Neural progenitor cell (in vitro differentiated cells): ENCODE data around the gene IRF6.

Experiments
- EZH2 ChIP-seq: fragments of 200-600 bp; sonication (generic); IDR thresholded peaks from 2 replicates; pipeline ENCODE4 v1.6.1; 2017; ENCODE audit warnings: antibody characterized with exemption, mild to moderate bottlenecking, moderate library complexity
- EZH2phosphoT487 ChIP-seq: fragments of 200-600 bp; sonication (generic); IDR thresholded peaks from 2 replicates; pipeline ENCODE4 v1.6.1; 2017; ENCODE audit warnings: antibody characterized with exemption
- TF ChIP-seq, protein P1 (sequence below): fragments of 200-600 bp; sonication (generic); IDR thresholded peaks from 2 replicates; pipeline ENCODE4 v1.5.1; 2017; ENCODE audit warnings: antibody characterized with exemption, mild to moderate bottlenecking

DNA sequence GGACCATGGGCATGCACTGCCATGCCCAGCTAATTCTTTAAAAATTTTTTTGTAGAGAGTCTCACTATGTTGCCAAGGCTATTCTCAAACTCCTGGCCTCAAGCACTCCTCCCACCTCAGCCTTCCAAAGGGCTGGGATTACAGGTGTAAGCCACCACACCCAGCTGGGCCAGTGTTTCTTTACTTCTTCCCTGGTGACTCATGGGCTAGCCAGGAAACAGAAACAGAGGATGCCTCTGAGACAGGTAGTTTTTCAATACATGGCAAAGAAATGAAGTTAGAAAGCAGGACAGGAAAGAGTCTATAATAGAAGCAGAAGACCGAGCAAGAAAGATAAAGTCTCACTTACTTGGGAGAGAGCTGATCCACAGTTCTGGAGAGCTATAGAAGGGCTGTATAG, 14.0 kb downstream of the IRF6 start:
- TF ChIP-seq, protein P1, sequence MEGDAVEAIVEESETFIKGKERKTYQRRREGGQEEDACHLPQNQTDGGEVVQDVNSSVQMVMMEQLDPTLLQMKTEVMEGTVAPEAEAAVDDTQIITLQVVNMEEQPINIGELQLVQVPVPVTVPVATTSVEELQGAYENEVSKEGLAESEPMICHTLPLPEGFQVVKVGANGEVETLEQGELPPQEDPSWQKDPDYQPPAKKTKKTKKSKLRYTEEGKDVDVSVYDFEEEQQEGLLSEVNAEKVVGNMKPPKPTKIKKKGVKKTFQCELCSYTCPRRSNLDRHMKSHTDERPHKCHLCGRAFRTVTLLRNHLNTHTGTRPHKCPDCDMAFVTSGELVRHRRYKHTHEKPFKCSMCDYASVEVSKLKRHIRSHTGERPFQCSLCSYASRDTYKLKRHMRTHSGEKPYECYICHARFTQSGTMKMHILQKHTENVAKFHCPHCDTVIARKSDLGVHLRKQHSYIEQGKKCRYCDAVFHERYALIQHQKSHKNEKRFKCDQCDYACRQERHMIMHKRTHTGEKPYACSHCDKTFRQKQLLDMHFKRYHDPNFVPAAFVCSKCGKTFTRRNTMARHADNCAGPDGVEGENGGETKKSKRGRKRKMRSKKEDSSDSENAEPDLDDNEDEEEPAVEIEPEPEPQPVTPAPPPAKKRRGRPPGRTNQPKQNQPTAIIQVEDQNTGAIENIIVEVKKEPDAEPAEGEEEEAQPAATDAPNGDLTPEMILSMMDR: no peak
- TF ChIP-seq EZH2: no peak
- no peak for TF ChIP-seq EZH2phosphoT487
